Sigmoid colon (tissue), 7 donors: ENCODE data around the gene FAM236D. TPM values are rescaled to one million over a fixed set of nuclear protein-coding genes. Genes with fewer than 3 reads are reported as not detected.
A peak's percentile ranks its signal among the peaks of the same experiment; 100 is the strongest.
"Not testable (repeated sequence)": the region's sequence is repeated elsewhere in the genome, so short reads cannot be mapped to it uniquely, and the experiment has no call there.

Experiments
- DNase-seq: peaks from one replicate; pipeline ENCODE4 v3.0.0-alpha.2; 2019
- H3K27ac ChIP-seq, 4 donors: fragments of 200-600 bp; sonication (generic); one replicate each; pipeline ENCODE4 v1.5.1; 2016 to 2019; ENCODE audit warnings: mild to moderate bottlenecking in 1 of 4
- H3K27me3 ChIP-seq, 3 donors: fragments of 200-600 bp; sonication (generic); one replicate each; pipeline ENCODE4 v1.5.1; 2019; ENCODE audit warnings: mild to moderate bottlenecking in 1 of 3
- H3K36me3 ChIP-seq, 4 donors: fragments of 200-600 bp; sonication (generic); one replicate each; pipeline ENCODE4 v1.5.1; 2016 to 2019
- H3K4me1 ChIP-seq, 4 donors: fragments of 200-600 bp; sonication (generic); one replicate each; pipeline ENCODE4 v1.5.1; 2017 to 2019
- H3K4me3 ChIP-seq, 4 donors: fragments of 200-600 bp; sonication (generic); one replicate each; pipeline ENCODE4 v1.5.1; 2017 to 2019; ENCODE audit warnings: mild to moderate bottlenecking in 2 of 4, moderate library complexity in 1 of 4
- H3K9me3 ChIP-seq, 4 donors: fragments of 200-600 bp in 3 of 4; sonication (generic) in 3 of 4; one replicate each; pipeline versions ENCODE4 v1.5.1 to v1.6.1; 2013 to 2019
- WGBS, 2 donors: extraction: QIAGEN DNeasy Blood & Tissue Kit; methylation state at CpG; one replicate each; pipeline ENCODE4 v1.1.7; 2013; 5-methylcytosine and 5-hydroxymethylcytosine counted together
- intact Hi-C: fragments of 100-400 bp; cut with DNase I; formaldehyde crosslinking; loops from one replicate; pipeline ENCODE4 v1.15.1; 2023
- polyA plus RNA-seq, 3 donors: library from polyadenylated mRNA; stranded (reverse); fragments of 200-250 nt; gene quantifications; one replicate each; pipeline ENCODE4 v1.2.3, GENCODE V29; 2013
- total RNA-seq, 4 donors: library from RNA; depleted of rRNA; stranded (reverse); fragments of >200 nt; gene quantifications; one replicate each; pipeline ENCODE4 v1.1.0, GENCODE V29; 2016
- donor health status: healthy with polysubstance abuse.
- donor health status: Bipolar disorder and iron deficiency.
- donor health status: healthy.

FAM236D gene
- total RNA-seq (not detected), polyA plus RNA-seq (not detected)

DNA sequence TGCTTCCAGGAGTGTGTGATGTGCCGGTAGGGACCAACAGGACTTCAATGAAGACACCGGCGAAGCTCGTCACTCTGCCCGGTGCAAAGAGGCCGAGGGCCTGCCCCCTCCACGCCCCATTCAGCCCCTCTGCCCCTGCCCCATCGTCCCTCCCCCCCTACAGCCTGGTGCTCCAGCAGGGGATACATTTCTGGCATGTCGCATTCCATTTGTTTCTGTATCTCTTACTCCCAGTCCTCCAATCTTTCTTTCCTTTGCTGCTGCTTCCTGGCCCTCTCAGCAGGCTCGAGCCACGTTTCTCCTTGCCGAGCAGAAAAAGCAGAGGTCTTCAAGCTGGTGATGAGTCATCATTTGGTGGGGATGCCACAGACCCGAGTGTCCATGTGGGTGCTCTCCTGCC is at the start of gene FAM236D:
FAM236D (minus strand) TSS at position 101 of the 400 bp plus-strand sequence; CDS start at position 1, 100 bp downstream.
- H3K9me3 ChIP-seq, H3K36me3 ChIP-seq, H3K4me1 ChIP-seq, H3K4me3 ChIP-seq, H3K27me3 ChIP-seq, intact Hi-C loops, DNase-seq, H3K27ac ChIP-seq: not testable (repeated sequence)
- no CpG with 5 or more reads among the region's 13 CpGs for WGBS, 2 donors

DNA sequence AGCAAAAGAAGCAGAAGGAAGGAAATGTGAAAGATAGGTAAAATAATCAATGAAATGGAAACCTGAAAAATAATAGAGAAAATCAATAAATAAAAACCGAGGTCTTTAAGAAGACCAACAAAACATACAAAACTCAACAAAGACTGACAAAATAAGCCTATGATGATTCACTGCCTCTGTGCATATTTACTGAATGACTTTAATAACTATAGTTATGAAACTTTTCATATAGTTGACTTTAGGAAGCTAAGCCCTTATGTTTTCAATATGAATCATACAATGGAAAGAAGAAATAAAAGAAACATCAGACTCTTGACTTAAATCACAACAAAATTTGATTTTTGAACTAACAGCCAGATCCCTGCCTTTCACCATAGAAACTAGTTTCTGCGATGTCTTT is 29.5 kb upstream of the FAM236D start:
- H3K9me3 ChIP-seq, H3K27ac ChIP-seq, H3K4me3 ChIP-seq, H3K4me1 ChIP-seq, H3K27me3 ChIP-seq, DNase-seq, intact Hi-C loops, H3K36me3 ChIP-seq: not testable (repeated sequence)
- WGBS, 2 donors: no CpG with 5 or more reads among the region's 2 CpGs

DNA sequence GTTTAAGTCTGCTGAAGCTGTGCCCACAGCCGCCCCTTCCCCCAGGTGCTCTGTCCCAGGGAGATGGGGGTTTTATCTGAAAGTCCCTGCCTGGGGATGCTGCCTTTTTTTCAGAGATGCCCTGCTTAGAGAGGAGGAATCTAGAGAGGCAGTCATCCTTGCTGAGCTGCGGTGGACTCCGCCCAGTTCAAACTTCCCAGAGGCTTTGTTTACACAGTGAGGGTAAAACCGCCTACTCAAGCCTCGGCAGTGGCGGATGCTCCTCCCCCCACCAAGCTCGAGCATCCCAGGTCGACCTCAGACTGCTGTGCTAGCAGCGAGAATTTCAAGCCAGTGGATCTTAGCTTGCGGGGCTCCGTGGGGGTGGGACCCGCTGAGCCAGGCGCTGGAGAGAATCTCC is 22.7 kb upstream of the FAM236D start:
- H3K4me3 ChIP-seq, H3K27me3 ChIP-seq, H3K9me3 ChIP-seq, H3K36me3 ChIP-seq, intact Hi-C loops, DNase-seq, H3K4me1 ChIP-seq, H3K27ac ChIP-seq: not testable (repeated sequence)
- WGBS, 2 donors: no CpG with 5 or more reads among the region's 13 CpGs

DNA sequence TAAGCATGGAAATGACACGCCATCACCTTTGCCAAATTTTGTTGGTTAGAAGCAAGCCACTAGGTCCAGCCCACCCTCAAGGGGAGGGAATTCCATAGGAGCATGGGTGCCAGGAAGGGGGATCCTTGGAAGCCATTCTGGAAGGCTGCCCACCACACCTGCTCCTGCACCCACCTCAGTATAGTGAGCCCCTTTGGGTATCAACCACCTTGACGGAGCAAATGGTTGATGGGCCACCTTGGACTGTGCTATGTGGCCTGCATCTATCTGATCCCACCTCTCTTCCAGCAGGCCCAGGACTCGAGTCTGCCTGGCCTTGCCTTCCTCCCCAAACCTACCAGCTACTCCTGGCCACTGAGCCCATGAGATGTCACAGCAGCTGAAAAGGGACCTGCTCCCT is 17.6 kb downstream of the FAM236D start:
- H3K4me3 ChIP-seq, intact Hi-C loops, H3K27ac ChIP-seq, H3K9me3 ChIP-seq, H3K36me3 ChIP-seq, H3K27me3 ChIP-seq, H3K4me1 ChIP-seq: not testable (repeated sequence)
- peak; percentile 13 for DNase-seq
- WGBS, 2 donors: 100% methylated on average over 1 of the region's 3 CpGs

DNA sequence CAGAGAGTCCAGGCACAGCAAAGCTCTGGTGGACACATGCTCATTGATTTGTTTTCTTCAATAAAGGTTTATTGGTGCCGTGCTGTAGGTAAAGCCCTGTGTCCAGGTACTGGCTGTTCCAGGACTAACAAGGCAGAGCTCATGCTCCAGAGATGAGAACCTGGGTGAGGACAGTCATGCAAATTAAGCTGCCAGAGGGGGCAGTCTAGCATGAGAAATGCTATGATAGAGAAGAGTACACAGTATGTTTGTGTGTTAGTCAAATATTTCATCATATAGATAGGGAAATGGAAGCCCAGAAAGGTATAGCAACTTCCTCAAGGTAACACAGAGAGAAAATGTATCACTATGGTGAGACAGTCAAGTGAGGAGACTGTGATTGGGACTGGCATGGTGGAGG is 19.9 kb downstream of the FAM236D start:
- DNase-seq, H3K4me1 ChIP-seq, intact Hi-C loops, H3K27ac ChIP-seq, H3K4me3 ChIP-seq, H3K9me3 ChIP-seq, H3K27me3 ChIP-seq, H3K36me3 ChIP-seq: not testable (repeated sequence)
- no CpG with 5 or more reads among the region's 1 CpG for WGBS, 2 donors

DNA sequence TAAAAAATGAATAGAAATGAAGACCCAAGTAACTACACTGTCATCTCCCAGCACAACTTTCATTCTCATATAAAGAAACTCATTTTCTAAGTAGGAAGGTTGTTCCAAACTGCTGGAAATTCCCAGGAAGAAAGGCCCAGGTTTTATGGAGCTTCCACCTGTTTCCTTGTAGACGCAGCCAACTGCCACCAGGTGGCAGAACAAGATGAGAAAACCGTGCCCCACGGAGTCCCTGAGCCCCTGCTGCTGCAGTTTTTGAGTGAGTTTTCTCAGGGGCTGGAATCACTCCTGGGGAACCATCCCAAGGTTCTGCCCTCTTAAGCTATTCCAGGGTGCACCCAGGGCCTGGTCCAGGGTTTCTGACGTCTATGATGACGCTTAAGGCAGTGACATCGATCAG is 24.0 kb downstream of the FAM236D start:
- H3K36me3 ChIP-seq, DNase-seq, H3K27me3 ChIP-seq, H3K9me3 ChIP-seq, H3K4me3 ChIP-seq, H3K27ac ChIP-seq, H3K4me1 ChIP-seq, intact Hi-C loops: not testable (repeated sequence)
- WGBS, 2 donors: no CpG with 5 or more reads among the region's 6 CpGs

DNA sequence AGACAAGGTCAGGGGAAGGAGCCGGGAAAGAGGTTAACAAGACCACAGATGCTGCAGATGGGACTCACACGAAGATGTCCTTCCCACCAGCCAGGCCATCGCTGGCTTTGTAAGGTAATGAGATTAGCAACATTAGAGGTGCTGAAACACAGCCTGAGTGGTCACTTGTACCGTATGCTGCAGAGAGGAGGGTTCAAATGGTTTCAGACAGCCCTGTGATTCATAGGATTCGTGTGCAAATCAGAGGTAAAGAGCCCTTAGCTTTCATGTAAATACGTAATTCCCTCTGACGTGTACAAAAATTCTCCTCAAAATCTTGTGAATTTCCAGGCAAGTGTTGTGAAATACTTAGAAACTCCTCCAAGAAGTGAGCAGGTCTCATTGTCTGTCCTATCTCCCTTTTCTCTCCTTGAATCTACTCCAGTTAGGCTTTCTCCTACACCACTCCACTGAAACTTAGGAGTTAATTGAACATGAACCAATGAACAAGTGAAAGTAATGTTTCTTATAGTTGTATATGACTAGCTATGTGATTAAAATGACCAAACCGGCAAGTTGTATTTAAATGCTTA is 24.6 kb downstream of the FAM236D start:
- H3K27me3 ChIP-seq, DNase-seq, H3K27ac ChIP-seq, H3K4me3 ChIP-seq, H3K36me3 ChIP-seq, H3K9me3 ChIP-seq, intact Hi-C loops, H3K4me1 ChIP-seq: not testable (repeated sequence)
- WGBS, 2 donors: no CpG with 5 or more reads among the region's 8 CpGs

DNA sequence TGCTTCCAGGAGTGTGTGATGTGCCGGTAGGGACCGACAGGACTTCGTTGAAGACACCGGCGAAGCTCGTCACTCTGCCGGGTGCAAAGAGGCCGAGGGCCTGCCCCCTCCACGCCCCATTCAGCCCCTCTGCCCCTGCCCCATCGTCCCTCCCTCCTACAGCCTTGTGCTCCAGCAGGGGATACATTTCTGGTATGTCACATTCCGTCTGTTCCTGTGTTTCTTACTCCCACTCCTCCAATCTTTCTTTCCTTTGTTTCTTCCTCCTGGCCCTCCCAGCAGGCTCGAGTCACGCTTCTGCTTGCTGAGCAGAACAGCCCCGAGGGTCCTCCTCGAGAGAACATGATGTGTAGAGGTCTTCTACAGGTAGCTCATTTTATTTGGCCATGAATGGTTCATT is 25.4 kb downstream of the FAM236D start, which contains the start of gene FAM236B:
FAM236B (minus strand) TSS at position 101 of the 400 bp plus-strand sequence; CDS start at position 1, 100 bp downstream.
- H3K9me3 ChIP-seq, H3K27me3 ChIP-seq, H3K4me1 ChIP-seq, H3K36me3 ChIP-seq, H3K4me3 ChIP-seq, H3K27ac ChIP-seq, DNase-seq, intact Hi-C loops: not testable (repeated sequence)
- no CpG with 5 or more reads among the region's 15 CpGs for WGBS, 2 donors

DNA sequence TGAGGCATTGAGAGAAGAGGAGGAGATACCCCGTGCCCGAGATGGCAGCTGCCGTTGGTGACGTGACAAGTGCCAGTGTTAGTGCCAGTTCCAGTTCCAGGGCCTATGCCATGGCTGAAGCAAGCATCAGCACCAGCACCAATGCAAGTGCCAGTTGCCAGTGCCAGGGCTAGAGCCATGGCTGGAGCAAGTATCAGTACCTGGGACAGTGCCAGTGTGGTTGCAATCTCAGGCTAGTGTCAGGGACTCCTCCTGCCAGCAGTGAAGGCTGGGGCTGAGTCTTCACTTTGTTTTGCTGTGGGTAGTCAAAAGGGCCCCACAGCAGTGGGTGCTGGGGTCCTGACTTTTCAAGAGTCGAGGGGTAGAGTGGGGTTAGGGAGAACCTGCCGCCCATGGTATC is 29.9 kb downstream of the FAM236D start:
- H3K27me3 ChIP-seq, H3K36me3 ChIP-seq, H3K27ac ChIP-seq, H3K9me3 ChIP-seq, H3K4me3 ChIP-seq, DNase-seq, H3K4me1 ChIP-seq, intact Hi-C loops: not testable (repeated sequence)
- WGBS, 2 donors: no CpG with 5 or more reads among the region's 6 CpGs

DNA sequence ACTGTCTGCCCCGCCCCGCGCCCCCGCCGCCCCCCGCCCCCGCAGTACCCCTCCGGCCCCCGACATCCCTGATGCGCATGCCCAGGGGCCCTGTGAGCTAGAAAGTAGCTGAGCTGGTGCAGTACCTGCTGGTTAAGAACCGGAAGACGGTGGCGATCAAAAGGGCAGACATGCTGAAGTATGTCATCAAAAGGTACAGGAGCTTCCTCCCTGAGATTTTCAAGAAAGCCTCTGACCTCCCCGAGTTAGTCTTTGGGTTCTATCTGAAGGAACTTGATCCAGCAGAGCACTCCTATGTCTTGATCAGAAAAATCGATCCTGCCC is 30.6 kb downstream of the FAM236D start:
- DNase-seq, H3K36me3 ChIP-seq, H3K27me3 ChIP-seq, H3K4me1 ChIP-seq, intact Hi-C loops, H3K27ac ChIP-seq, H3K4me3 ChIP-seq, H3K9me3 ChIP-seq: not testable (repeated sequence)
- WGBS, 2 donors: no CpG with 5 or more reads among the region's 15 CpGs

DNA sequence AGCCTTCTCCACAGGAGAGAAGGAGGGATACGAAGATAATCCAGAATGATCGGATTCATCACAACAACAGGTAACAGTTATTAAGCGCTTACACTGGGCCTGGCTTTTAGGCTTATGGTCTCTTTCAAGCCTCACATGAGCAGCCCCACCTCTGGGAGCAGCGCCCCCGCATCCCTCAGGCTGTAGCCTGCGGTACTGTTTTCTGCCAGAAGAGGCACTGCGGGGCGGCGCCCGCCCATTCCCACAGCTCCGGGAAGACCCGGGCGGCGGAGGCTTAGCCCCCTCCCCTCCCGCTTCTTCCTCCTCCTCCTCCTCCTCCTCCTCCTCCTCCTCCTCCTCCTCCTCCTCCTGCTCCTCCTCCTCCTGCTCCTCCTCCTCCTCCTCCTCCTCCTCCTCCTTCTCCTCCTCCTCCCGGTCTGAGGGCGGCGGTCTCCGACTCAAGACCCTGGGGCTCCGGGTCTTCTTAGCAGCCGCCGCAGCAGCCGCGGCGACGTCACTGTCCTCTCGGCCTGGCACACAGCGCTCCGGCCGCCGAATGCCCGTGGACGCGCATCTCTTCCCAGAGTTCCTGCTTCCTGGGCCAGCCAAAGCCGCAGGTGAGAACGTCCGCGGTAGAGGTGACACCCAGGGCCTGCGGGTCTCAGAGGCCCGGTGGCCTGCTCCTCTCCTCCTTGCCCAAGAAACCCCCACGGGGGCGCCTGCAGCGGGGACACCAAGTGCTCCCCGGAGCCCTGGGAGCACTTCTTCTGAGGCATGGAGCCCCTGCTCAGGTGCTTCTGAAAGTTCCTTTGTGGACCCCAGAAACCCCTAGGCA is 31.1 kb downstream of the FAM236D start, which contains the start of gene DMRTC1B:
DMRTC1B (plus strand) TSS at position 238 of the 814 bp plus-strand sequence. CDS start 68,246 bp downstream, outside the sequence.
- intact Hi-C loops, H3K36me3 ChIP-seq, H3K9me3 ChIP-seq, H3K27me3 ChIP-seq, DNase-seq, H3K4me1 ChIP-seq, H3K4me3 ChIP-seq, H3K27ac ChIP-seq: not testable (repeated sequence)
- no CpG with 5 or more reads among the region's 44 CpGs for WGBS, 2 donors

DNA sequence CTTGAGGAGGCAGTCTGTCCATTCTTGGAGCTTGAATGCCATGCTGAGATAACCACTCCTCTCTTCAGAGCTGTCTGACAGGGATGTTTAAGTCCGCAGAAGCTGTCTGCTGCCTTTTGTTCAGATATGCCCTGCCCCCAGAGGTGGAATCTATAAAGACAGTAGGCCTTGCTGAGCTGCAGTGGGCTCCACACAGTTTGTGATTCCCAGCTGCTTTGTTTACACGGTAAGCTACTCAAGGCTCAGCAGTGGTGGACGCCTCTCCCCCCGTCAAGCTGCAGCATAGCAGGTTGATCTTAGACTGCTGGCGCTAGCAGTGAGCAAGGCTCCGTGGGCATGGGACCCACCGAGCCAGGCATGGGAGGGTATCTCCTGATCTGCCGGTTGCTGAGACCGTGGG is 47.6 kb downstream of the FAM236D start:
- not testable (repeated sequence) for H3K4me3 ChIP-seq, H3K4me1 ChIP-seq

More for the DNA sequence above, 47.6 kb downstream of the FAM236D start:
- H3K27me3 ChIP-seq, H3K27ac ChIP-seq, H3K9me3 ChIP-seq, H3K36me3 ChIP-seq, DNase-seq, intact Hi-C loops: not testable (repeated sequence)
- no CpG with 5 or more reads among the region's 9 CpGs for WGBS, 2 donors
